GM12892 (cell line): Measurements from ENCODE around the gene GALNTL6.

Source experiments
- DNase-seq: peaks from one replicate; pipeline ENCODE4 v3.0.0; 2011; ENCODE audit not compliant: insufficient read length
- FAIRE-seq: peaks from 2 replicates; lab custom pipeline; 2011; peaks lifted over from hg19 to GRCh38; lab: Jason Lieb, UNC
- POLR2A ChIP-seq: IDR thresholded peaks from 2 replicates; pipeline ENCODE4 v1.6.1; 2011; ENCODE audit warnings: low read depth, low read length, control low read depth
- POLR2AphosphoS5 ChIP-seq: IDR thresholded peaks from 2 replicates; pipeline ENCODE4 v1.6.1; 2011; ENCODE audit warnings: low read depth, low read length, control low read depth
- TAF1 ChIP-seq: IDR thresholded peaks from 2 replicates; pipeline ENCODE4 v1.6.1; 2011; ENCODE audit warnings: low read depth, mild to moderate bottlenecking, control low read depth, low read length, borderline replicate concordance

The GALNTL6 gene

DNA sequence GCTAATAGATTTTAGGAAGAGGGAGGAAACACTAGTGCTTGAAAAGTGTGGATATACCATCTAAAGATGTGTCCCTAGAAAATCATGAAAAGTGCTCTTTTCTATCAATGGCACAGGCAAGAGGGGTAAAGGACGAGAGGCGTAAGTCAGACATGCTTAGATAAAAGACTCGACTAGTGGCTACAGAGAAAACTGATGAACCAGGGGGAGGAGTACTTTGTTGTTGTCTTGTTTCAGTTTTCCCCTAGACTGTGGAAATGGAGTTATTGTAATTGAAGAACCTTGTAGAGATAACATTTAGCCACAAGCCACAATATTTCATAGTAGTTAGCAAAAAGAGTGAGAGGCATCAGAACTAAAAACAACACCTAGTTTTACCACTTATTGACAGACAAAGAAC is 21.4 kb downstream of the GALNTL6 start:
- TF ChIP-seq POLR2AphosphoS5 (no peak), TAF1 (no peak), POLR2A (no peak)
- DNase-seq (no peak), FAIRE-seq (no peak)

DNA sequence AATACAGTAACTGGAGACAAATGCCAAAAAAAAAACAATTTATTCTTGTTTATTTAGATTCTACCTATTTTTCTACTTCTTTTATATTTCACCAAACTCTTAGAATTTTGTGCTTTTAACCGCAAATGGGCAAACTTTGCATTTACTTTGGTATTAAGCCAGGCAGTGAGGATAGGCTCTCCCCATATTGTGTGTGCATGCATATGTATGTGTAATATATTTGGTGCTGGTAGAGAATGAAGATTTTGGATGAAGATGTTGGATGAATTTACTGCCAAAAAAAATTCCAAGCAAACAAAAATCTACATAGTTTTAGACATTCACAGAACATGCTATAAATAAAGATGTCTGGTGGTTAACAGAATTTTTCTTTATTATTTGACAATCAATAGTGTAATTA is 30.3 kb downstream of the GALNTL6 start:
- no peak for DNase-seq
- no peak for FAIRE-seq
- no peak for TF ChIP-seq POLR2A
- no peak for TF ChIP-seq POLR2AphosphoS5
- TF ChIP-seq TAF1 = no peak

DNA sequence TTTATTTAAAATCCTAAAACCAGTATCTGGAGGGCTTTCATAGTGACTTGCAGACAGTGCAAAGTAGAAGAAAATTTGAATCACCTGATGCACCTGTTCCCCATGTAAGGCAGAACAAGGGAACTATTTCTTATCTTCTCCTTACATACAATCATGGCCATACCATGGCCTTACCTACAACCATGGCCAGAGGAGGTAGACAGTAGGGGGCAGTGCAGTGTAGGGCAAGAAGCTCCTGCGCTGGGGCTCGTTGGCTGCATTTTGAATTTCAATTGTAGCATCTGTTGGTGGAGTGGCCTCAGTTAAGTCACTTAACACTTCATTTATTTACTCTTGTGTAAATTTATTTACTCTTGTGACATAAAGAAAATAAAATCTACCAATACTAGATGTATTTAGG is 33.0 kb downstream of the GALNTL6 start:
- DNase-seq = no peak

DNA sequence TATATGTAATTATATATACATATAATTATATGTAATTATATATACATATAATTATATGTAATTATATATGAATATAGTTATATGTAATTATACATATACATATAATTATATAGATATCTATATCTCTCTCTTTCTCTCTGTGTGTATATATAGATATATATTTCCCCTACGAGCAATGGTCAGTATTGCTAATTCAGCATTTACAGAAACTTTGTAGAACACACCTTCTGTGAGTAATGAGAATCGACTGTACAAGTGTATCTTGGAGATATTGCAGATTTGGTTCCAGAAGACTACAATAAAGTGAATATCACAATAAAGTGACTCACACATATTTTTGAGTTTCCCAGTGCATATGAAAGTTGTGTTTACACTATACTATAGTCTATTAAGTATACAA is 33.7 kb downstream of the GALNTL6 start:
- DNase-seq (no peak), FAIRE-seq (no peak)
- TF ChIP-seq POLR2A (no peak), POLR2AphosphoS5 (no peak), TAF1 (no peak)

More for the DNA sequence above, 33.0 kb downstream of the GALNTL6 start:
- FAIRE-seq = peak; percentile 51
- no peak for TF ChIP-seq TAF1

DNA sequence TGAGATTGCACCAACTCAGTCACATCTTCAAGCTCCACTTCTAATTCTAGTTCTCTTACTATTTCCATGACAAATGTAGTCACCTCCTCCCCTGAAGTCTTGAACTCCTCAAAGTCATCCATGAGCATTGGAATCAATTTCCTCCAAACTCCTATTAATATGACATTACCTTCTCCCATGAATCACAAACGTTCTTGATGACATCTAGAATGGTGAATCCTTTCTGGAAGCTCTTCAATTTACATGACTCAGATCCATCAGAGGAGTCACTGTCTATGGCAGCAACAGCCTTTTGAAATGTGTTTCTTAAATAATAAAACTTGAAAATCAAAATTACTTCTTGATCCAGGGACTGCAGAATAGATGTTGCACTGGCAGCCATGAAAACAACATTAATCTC is 34.5 kb downstream of the GALNTL6 start:
- no peak for FAIRE-seq
- no peak for TF ChIP-seq TAF1
- no peak for TF ChIP-seq POLR2AphosphoS5
- TF ChIP-seq POLR2A = no peak
- DNase-seq = no peak

DNA sequence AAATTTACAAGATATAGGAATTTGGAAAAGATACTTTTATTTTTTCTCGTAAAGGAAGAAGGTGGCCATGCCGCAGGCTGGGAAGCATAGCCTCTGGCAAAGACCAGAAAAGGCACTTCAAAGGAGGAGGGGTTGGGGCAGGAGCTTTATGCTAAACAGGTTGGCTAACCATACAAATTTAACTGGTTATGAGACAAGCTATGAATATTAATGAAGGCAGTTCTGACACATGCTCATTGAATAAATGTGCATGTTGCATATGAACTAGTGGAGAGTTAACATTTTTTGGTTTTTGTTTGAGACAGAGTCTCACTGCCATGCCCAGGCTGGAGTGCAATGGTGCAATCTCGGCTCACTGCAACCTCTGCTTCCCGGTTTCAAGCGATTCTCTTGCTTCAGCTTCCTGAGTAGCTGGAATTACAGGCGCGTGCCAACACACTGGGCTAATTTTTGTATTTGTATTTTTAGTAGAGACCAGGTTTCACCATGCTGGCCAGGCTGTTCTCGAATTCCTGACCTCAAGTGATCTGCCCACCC is 36.5 kb downstream of the GALNTL6 start:
- TF ChIP-seq TAF1 = no peak
- TF ChIP-seq POLR2A = no peak
- TF ChIP-seq POLR2AphosphoS5 = no peak
- FAIRE-seq = no peak
- no peak for DNase-seq

DNA sequence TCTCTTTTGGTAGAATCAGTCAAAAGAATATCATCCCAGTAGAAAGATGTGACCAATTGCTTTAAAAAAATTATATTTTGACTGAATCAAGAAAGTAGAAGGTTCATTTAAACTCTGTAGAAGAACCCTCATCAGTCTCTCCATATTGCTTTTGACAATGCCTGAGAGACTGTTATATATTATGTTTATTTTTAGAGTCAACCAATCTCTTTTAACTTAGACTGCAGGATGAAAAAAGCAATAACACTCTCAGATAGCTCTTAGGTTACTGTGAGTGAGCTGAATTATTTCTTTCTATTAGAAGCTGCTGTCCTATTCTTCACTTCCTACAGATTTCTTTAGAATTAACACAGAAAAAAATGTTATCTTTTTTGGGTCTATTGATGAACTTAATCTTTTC is 38.1 kb downstream of the GALNTL6 start:
- DNase-seq = no peak
- no peak for TF ChIP-seq POLR2AphosphoS5
- TF ChIP-seq TAF1 = no peak
- TF ChIP-seq POLR2A = no peak
- FAIRE-seq = no peak

DNA sequence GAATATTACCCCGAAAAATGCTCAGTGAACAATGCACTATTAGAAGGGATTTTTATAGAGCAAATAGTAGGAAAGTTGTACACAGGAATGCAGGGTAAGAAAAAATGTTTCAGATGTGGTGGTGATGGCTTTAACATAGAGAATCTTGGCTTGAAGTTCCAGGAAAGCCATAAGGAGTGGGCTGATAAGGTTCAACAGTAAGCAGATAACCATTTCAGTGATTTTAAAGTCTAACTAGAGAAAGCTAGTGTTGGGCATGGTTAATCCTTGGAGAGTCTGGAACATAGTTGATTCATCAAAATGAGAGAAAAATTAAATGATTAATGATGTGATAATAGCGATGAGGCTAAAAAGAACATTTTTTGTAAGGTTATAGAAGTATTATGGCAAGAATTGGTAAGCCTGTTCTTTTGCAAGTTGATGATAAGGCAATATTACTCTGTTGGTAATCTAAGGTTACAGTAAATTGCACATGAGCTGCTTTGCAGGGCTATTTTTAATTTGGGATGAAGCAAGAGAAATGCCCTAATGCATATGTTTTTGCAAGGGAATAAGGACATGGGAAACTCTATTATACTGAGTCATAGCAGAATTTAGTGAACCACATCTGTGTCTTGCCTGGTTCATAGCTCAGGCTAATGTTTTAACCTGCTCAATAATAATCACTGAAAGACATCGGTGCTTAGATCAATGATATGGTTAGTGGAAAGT is 44.3 kb downstream of the GALNTL6 start:
- no peak for FAIRE-seq
- TF ChIP-seq POLR2AphosphoS5 = no peak
- TF ChIP-seq POLR2A = no peak
- TF ChIP-seq TAF1 = no peak

DNA sequence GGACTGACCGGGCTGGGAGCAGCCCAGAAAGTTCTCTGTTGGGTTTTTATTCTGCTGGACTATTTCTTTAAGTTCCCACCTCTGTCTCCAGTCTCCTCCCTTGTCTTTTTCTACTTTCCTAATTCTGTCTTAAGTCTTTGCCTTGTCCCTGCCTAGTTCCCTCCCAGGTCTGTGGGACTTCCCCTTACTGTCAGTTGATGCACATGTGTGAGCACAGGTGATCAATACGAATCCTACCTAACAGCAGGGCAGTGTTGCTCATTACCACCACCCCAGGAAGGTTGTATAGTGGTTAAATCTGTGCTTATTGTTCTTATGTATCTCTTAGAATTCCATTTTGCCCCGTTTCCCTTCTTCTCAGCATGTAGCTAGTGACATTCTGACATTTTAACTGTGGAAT is 62.1 kb downstream of the GALNTL6 start:
- DNase-seq (no peak), FAIRE-seq (no peak)
- TF ChIP-seq POLR2A (no peak), POLR2AphosphoS5 (no peak), TAF1 (no peak)

More for the DNA sequence above, 44.3 kb downstream of the GALNTL6 start:
- DNase-seq = no peak

DNA sequence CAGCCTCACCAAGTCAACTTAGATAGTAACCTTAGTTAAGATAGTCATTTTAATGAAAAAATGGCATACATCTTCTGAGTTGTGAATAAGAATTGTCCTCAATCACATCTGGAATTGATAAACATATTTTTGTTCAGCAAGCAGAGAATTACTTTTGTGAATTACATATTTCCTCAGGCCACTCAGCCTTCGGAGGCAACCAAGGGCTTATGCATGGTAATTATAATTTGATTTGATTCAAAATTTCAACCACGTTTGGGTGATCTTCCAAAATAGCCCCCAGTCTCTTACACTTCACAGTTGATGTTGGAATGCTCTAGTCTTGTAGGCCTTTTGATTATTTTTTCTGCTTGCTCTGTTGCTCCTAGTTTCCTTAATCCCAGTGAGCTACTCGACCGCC is 63.4 kb downstream of the GALNTL6 start:
- no peak for FAIRE-seq

DNA sequence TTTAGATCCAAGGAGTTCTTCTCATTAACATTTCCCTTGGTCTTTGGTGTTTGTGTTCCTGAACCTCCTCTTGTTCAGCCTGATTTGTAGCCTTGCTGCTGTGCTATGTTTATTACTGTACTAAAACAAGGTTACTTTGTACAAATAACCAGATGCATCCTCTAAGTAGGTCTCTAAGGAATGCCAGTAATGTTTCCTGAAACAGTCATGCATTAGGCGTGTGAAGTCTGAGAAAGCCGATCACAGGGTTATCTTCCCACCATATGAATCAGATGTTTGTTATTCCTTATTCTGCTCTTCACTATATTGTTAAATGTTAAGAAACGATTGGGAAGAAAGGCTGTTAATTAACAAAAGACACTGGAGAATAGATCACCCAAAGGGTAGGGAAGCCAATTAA is 66.9 kb downstream of the GALNTL6 start:
- no peak for FAIRE-seq

More for the DNA sequence above, 63.4 kb downstream of the GALNTL6 start:
- TF ChIP-seq POLR2A = no peak
- TF ChIP-seq POLR2AphosphoS5 = no peak
- TF ChIP-seq TAF1 = no peak
- no peak for DNase-seq

DNA sequence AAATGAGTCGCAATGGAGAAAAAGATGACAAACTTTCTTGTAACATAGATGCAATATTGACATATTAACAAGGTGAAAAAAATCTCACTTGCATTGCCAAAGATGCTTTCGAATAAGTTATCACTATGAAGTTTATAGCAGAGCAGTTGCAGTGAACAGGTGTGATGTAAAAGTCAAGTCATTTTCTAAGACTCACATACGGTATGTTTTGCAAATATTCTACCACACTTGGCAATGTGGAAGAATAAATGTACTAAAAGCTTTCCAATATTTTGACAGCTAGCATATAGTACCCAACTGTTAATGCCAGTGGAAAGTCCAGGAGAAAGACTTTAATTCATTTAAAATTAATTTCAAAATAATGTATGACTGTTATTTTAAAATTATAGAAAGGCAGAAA is 76.5 kb downstream of the GALNTL6 start:
- TF ChIP-seq POLR2A = no peak
- TF ChIP-seq POLR2AphosphoS5 = no peak
- no peak for TF ChIP-seq TAF1
- FAIRE-seq (no peak), DNase-seq (no peak)

More for the DNA sequence above, 66.9 kb downstream of the GALNTL6 start:
- TF ChIP-seq POLR2A (no peak), TAF1 (no peak), POLR2AphosphoS5 (no peak)
- no peak for DNase-seq

DNA sequence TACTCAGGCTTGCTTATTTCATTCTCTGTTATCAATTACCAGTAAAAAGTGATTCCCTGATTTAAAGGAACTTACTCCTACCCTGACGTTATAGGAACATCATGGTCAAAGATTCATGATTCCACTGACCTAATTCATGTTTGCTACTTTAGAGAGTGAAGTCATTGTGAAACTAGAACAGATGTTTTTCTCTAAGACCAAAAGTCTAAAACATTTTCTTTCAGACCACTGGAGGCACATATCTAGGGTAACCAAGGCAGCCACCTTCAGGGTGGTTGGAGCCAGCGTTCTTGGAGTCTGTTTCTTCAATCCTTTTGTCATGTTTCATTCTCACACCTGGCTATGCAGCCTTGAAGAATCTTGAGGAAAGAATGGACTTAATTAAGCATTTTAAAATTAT is 77.8 kb downstream of the GALNTL6 start:
- DNase-seq (no peak), FAIRE-seq (peak; percentile 51)
- no peak for TF ChIP-seq POLR2AphosphoS5
